OCI-LY1 (cell line): Measurements from ENCODE around the gene PASK.

Experiments used
- H2AFZ ChIP-seq: fragments of 200-600 bp; sonication (generic), shearing (Covaris generic); 2 replicates; pipeline ENCODE4 v1.6.0; 2014; ENCODE audit warnings: antibody characterized with exemption, mild to moderate bottlenecking, low read length
- H3F3A ChIP-seq: fragments of 200-600 bp; sonication (generic), shearing (Covaris generic); 2 replicates; pipeline ENCODE4 v1.6.0; 2014; ENCODE audit warnings: mild to moderate bottlenecking, antibody characterized with exemption, low read length, moderate library complexity; ENCODE audit not compliant: insufficient read depth
- H3K27ac ChIP-seq: fragments of 200-600 bp; sonication (generic); 2 replicates; pipeline ENCODE4 v1.5.1; 2014; ENCODE audit warnings: low read length, mixed run types, mild to moderate bottlenecking, low read depth; ENCODE audit not compliant: poor library complexity, severe bottlenecking
- H3K27me3 ChIP-seq: fragments of 200-600 bp; sonication (generic); 2 replicates; pipeline ENCODE4 v1.6.0; 2014; ENCODE audit warnings: antibody characterized with exemption, mild to moderate bottlenecking, low read length, moderate library complexity; ENCODE audit not compliant: insufficient read depth
- H3K36me3 ChIP-seq: fragments of 200-600 bp; sonication (generic); 2 replicates; pipeline ENCODE4 v1.6.1; 2014; ENCODE audit warnings: mild to moderate bottlenecking, antibody characterized with exemption, low read length, moderate library complexity, mixed read lengths; ENCODE audit not compliant: insufficient read depth
- H3K4me1 ChIP-seq: fragments of 200-600 bp; sonication (generic); 2 replicates; pipeline ENCODE4 v1.5.1; 2014; ENCODE audit warnings: mild to moderate bottlenecking, low read length, moderate library complexity; ENCODE audit not compliant: insufficient read depth, severe bottlenecking
- H3K4me2 ChIP-seq: fragments of 200-600 bp; sonication (generic), shearing (Covaris generic); 2 replicates; pipeline ENCODE4 v1.6.1; 2014; ENCODE audit warnings: low read length
- H3K4me3 ChIP-seq: fragments of 200-600 bp; sonication (generic); 2 replicates; pipeline ENCODE4 v1.5.1; 2014; ENCODE audit warnings: low read length, low read depth, mild to moderate bottlenecking, mixed read lengths; ENCODE audit not compliant: poor library complexity, severe bottlenecking
- H3K79me2 ChIP-seq: fragments of 200-600 bp; shearing (Covaris generic); 2 replicates; pipeline ENCODE4 v1.6.1; 2016; ENCODE audit warnings: mixed run types, low read length, mixed read lengths; ENCODE audit not compliant: insufficient read depth
- H3K9ac ChIP-seq: fragments of 200-600 bp; sonication (generic), shearing (Covaris generic); 2 replicates; pipeline ENCODE4 v1.6.1; 2014; ENCODE audit warnings: mild to moderate bottlenecking, low read length, mixed read lengths
- H3K9me2 ChIP-seq: fragments of 200-600 bp; sonication (generic), shearing (Covaris generic); 2 replicates; pipeline ENCODE4 v1.6.1; 2014; ENCODE audit warnings: low read depth, mild to moderate bottlenecking, low read length, mixed read lengths
- H3K9me3 ChIP-seq: fragments of 200-600 bp; shearing (Covaris generic); 2 replicates; pipeline ENCODE4 v1.6.1; 2014; ENCODE audit warnings: low read length, mixed read lengths
- H4K20me1 ChIP-seq: fragments of 200-600 bp; sonication (generic), shearing (Covaris generic); 2 replicates; pipeline ENCODE4 v1.6.0; 2016; ENCODE audit warnings: mild to moderate bottlenecking, low read length; ENCODE audit not compliant: insufficient read depth
- CTCF ChIP-seq: fragments of 200-600 bp; sonication (generic), shearing (Covaris generic); IDR thresholded peaks from 2 replicates; pipeline ENCODE4 v1.5.1; 2017; ENCODE audit warnings: mild to moderate bottlenecking, antibody characterized with exemption, low read length, moderate library complexity, mixed read lengths
- EZH2 ChIP-seq: fragments of 200-600 bp; sonication (generic), shearing (Covaris generic); IDR thresholded peaks from 2 replicates; pipeline ENCODE4 v1.8.0; 2017; ENCODE audit warnings: borderline replicate concordance, mixed run types, mild to moderate bottlenecking, antibody characterized with exemption, low read length, moderate library complexity, mixed read lengths

The PASK gene

GRCh38 chr2:241149675-241149924 lies 328 bp upstream of the PASK start:
- peaks cover 29% of the 10 kb centered on the region for H3K79me2 ChIP-seq

GRCh38 chr2:241148239-241148638 lies 1.0 kb downstream of the PASK start:
- peak overlapping the region; percentile 89 for H3K4me3 ChIP-seq
- no peaks in the 10 kb centered on the region for H3K27me3 ChIP-seq
- no peak overlapping the region for H2AFZ ChIP-seq
- peaks cover 29% of the 10 kb centered on the region for H3K79me2 ChIP-seq
- H3K4me1 ChIP-seq: peaks cover 41% of the 10 kb centered on the region
- no peaks in the 10 kb centered on the region for H3F3A ChIP-seq
- H3K9me3 ChIP-seq: no peaks in the 10 kb centered on the region
- peaks cover 11% of the 10 kb centered on the region for H3K36me3 ChIP-seq
- H3K9ac ChIP-seq: peak overlapping the region; percentile 76
- H3K27ac ChIP-seq: peak overlapping the region; percentile 1
- no peaks in the 10 kb centered on the region for H4K20me1 ChIP-seq
- TF ChIP-seq EZH2 (no peak), CTCF (no peak)
- peak overlapping the region; percentile 93 for H3K4me2 ChIP-seq
- no peaks in the 10 kb centered on the region for H3K9me2 ChIP-seq

More at GRCh38 chr2:241149675-241149924, 328 bp upstream of the PASK start:
- Histone ChIP-seq H3K9me3 (no peaks in the 10 kb centered on the region), H4K20me1 (no peaks in the 10 kb centered on the region), H3K4me1 (peaks cover 41% of the 10 kb centered on the region), H3K36me3 (peaks cover 10% of the 10 kb centered on the region), H2AFZ (no peak overlapping the region), H3K4me3 (peak overlapping the region; percentile 89), H3K9me2 (no peaks in the 10 kb centered on the region), H3K27me3 (no peaks in the 10 kb centered on the region), H3K4me2 (peak overlapping the region; percentile 93), H3K27ac (peak overlapping the region; percentile 6), H3K9ac (peak overlapping the region; percentile 61), H3F3A (no peaks in the 10 kb centered on the region)
- TF ChIP-seq EZH2 (no peak), CTCF (no peak)

GRCh38 chr2:241147336-241147735 lies 1.9 kb downstream of the PASK start:
- no peaks in the 10 kb centered on the region for H3K9me2 ChIP-seq
- H2AFZ ChIP-seq: no peak overlapping the region
- no peak overlapping the region; the same call in 1 of the 2 replicates for H3K9ac ChIP-seq
- H3K4me3 ChIP-seq: no peak overlapping the region
- H3K79me2 ChIP-seq: peaks cover 29% of the 10 kb centered on the region
- H3K9me3 ChIP-seq: no peaks in the 10 kb centered on the region
- peaks cover 41% of the 10 kb centered on the region for H3K4me1 ChIP-seq
- no peaks in the 10 kb centered on the region for H4K20me1 ChIP-seq
- no peak overlapping the region for H3K27ac ChIP-seq
- no peak for TF ChIP-seq EZH2
- TF ChIP-seq CTCF: no peak
- H3K4me2 ChIP-seq: peak overlapping the region; percentile 93
- no peaks in the 10 kb centered on the region for H3K27me3 ChIP-seq
- no peaks in the 10 kb centered on the region for H3F3A ChIP-seq
- peaks cover 14% of the 10 kb centered on the region for H3K36me3 ChIP-seq
